Astrocyte (in vitro differentiated cells and primary cell): Measurements from ENCODE around the gene CHFR.

Experiments used
- EZH2 ChIP-seq: IDR thresholded peaks from 2 replicates; pipeline ENCODE4 v1.6.1; 2012; ENCODE audit warnings: mild to moderate bottlenecking, low read length, inconsistent platforms; ENCODE audit not compliant: insufficient read depth
- TF ChIP-seq, protein P1 (sequence below): IDR thresholded peaks from 2 replicates; pipeline ENCODE4 v1.5.1; 2011; ENCODE audit warnings: low read depth, mild to moderate bottlenecking, inconsistent platforms, low read length, moderate library complexity; ENCODE audit not compliant: insufficient read depth

DNA sequence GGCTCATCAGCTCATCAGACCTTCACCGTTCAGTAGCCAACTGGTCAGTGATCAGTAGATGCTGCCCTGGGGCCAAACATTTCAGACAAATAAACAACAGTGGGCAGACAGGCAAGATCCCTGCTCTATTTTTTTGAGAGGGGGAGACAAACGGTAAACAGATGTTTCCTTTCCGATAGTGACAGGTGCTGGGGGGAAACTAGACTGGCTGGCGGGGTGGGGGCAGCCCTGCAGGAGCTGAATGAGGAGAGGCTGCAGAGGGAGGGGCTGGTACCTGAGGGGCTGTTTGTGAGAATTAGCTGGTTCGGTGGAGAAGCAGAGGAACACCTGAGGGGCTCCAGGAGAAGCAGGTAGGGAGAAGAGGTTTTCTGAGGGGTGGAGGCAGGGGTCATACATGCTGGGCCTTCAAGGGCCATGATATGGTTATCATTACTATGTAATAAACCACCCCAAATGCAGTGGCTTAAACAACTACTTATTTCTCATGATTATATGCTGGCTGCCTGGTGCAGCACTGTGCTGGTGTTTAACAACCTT is 50.5 kb downstream of the CHFR start:
- TF ChIP-seq EZH2: no peak
- TF ChIP-seq, protein P1, sequence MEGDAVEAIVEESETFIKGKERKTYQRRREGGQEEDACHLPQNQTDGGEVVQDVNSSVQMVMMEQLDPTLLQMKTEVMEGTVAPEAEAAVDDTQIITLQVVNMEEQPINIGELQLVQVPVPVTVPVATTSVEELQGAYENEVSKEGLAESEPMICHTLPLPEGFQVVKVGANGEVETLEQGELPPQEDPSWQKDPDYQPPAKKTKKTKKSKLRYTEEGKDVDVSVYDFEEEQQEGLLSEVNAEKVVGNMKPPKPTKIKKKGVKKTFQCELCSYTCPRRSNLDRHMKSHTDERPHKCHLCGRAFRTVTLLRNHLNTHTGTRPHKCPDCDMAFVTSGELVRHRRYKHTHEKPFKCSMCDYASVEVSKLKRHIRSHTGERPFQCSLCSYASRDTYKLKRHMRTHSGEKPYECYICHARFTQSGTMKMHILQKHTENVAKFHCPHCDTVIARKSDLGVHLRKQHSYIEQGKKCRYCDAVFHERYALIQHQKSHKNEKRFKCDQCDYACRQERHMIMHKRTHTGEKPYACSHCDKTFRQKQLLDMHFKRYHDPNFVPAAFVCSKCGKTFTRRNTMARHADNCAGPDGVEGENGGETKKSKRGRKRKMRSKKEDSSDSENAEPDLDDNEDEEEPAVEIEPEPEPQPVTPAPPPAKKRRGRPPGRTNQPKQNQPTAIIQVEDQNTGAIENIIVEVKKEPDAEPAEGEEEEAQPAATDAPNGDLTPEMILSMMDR: no peak
